ENCODE results near the gene CCDC93.

GRCh38 chr2:117902933-117903332 lies 110.9 kb downstream of the CCDC93 start:
- TF ChIP-seq CTCF (IDR thresholded peaks at IDR 0.05) = no peak
- TF ChIP-seq POLR2A (IDR thresholded peaks at IDR 0.05) = no peak
